ENCODE measurements around the gene NEDD4L. TPM values are rescaled to one million over a fixed set of nuclear protein-coding genes. Genes with fewer than 3 reads are reported as not detected.
"Not testable (repeated sequence)": the region's sequence is repeated elsewhere in the genome, so short reads cannot be mapped to it uniquely, and the experiment has no call there.

NEDD4L gene
- total RNA-seq, 1 donor from 2014 or later = 60.2 TPM

DNA sequence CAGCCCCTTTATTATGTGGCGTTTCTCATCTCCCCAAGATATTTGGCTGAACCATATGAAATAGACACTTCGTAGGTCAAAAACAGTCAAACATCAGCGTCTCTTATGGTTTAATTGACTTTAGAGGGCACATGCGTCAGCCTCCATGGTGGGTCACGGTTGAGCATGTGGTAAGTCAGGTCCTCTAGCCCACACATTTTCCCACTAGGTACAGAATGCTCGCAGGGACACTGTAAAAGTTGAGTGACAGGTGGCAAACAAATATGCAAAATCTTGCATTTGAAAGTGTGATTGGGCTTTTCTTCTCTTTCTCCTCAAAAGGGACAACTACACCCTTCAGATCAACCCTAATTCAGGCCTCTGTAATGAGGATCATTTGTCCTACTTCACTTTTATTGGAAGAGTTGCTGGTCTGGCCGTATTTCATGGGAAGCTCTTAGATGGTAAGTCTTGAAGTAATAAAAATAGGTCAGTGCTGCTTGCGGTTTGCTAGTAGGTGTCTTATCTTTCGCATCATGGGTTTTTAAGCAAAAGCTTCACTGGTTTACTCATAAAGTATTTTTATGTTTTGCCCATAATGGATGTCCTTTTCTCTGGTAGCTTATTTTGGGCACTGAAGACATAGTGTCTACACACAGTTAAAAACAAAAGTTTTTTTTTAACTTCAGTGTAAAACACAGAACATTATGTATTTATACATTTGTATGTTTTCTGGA lies 323.6 kb downstream of the NEDD4L start:
- no peak for DNase-seq (ENCODE audit: low spot score)

DNA sequence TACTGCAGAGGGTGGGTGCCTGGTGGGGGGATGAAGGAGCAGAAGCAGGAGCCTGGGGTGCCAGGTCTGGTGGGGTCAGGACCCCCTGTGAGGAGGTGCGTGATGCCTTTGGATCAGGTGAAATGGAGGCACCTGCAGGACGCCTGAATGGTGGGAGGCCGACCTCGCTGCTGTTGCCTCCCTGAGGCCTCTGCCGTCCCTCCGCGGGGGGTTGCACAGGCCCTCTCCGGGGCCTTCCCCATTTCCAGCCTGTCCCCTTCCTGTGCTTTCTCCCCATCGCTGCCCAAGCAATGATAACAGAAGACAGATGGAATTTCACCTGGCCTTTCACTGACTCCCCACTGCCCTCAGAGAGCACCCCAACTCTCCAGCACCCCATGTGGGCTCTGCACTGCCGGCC lies 325.6 kb downstream of the NEDD4L start:
- no peak for DNase-seq (ENCODE audit: low spot score)

DNA sequence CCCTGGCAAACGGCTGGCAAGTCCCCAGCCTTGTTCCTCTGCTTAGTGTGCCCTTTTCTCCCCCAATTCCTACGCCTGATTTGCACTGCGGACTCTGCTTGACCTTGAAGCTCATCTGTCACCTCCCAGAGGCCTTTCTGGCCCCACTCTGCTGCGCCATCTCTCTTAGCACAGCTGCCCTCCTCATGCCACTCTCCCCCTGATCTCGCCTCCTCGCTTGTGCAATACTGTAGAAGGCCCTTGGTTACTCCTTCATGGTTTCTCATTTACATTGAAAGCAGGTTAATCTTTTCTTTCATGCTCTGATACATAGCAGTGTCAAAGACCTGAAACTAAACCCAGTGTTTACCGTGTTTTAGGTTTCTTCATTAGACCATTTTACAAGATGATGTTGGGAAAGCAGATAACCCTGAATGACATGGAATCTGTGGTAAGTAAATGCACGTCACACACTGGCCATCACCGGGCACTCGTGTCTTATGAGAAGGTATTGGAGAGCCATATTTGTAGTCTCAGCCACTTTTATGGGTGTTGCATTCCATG lies 326.1 kb downstream of the NEDD4L start:
- DNase-seq (ENCODE audit: low spot score) = no peak

DNA sequence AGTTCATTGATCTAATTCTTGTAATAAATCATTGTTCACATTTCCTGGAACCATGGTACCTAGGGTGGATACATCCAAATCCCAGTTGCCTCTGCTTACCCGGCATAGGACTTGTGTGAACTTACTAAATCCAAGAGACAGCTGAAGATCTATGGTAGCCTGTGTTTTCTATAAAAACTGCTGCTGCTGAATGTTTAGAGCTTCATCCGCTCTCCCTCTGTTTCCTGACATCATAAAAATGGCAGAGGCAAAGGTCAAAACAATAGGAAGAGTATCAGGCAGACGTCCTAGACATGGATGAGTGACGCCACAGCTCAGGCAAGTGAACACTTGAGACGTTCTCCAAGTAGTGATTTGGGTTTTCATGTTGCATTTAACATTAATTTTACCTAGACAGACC lies 326.6 kb downstream of the NEDD4L start:
- DNase-seq (ENCODE audit: low spot score) = no peak

DNA sequence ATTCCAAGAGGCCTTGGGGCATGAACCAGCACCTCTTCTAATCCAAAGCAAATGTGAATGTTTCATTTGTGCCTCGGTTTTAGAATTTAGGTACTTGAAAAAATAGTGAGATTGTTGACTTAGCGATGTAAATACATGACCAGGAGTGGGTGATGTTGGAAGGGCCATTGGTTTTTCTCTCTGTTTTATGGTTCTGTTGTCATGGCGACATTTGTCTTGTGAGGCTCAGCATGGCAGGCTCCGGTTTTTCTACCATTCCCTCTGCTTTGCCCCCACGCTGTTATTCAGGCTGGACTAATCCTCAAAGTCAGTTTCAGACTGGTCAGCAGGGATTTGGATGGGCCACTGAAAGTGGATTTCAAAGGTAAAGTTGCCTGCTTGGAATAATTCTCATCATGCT lies 329.5 kb downstream of the NEDD4L start:
- DNase-seq (ENCODE audit: low spot score) = no peak

DNA sequence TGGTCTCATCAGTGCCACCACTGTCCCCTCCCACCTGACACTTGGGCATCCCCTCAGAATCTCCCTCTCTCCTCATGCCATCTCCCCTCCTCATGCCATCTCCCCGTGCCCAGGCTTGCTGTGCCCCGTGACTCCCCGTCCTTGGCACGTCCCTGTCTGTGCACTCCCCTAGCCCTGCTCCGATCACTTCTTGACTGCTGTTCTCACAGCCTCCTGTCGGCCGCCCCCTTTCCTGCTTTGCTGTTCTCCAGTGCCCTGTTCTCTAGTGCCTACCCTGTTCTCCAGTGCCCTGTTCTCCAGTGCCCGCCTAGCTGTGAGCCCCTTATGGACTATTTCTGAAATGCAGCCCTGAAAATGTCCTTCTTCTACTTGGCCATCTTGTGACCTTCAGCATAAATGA lies 331.0 kb downstream of the NEDD4L start:
- no peak for DNase-seq (ENCODE audit: low spot score)

DNA sequence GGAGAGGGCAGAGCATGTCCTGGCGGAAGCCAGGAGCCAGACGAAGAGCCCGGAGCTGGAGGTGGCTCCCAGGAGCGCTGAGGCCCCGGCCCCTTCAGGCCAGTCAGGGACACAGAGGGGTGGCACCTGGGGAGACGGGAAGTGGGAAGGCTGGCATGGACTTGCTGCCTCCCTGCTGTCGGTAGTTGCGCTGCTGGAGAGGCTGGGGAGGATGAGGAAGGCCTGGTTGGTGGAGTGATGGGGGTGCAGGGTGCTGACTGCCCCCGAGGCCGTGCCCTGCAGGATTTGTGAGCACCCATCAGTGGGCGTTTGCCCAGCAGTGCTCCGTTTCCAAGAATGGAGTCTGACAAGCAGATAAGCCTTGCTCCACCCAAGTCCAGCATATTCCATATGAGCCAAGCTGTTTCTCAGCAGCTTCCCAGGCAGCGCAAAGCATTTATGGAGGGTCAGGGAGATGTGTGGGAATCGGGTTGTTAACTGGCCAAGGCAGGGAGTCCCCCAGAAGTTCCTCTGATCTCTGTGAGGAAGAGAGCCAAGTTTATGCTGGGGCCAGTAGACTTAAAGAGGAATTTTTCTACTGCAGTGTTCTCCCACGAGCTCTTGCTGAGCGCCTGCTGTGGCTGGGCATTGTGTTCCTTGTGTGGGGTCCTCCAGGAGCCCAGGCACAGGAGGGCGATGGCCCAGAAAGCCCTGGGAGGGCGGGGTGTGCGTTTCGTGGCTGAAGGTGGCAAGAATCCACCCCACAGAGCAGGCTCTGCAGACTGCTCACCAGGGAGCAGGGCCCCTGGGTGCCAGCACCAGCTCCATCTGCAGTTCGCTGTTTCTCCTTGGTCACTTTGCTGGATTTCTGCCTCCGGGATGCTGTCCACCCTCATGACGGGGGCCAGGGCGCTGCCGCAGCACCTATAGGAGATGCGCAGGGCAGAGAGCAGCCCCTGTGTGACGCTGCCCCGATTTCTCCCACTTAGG lies 334.7 kb downstream of the NEDD4L start:
- DNase-seq (ENCODE audit: low spot score) = peak; percentile 74

DNA sequence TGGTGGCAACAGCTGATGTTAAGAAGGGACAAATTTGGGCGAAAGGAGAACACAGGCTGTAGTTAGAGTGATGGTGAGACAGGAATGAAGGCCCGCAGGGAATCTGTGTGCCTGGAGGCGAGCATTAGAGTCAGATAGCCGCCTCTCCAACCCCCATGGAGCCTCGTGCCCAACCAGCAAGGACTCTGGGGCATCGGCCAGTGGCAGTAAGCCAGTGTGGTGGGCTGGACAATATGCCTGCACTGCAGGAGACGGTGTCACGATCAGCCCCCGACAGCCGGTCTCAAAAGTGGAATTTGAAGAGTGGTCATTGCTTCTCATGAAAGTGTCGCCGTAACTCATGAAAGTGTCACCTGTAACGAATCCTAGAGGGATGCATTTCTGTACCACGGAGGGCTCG lies 335.4 kb downstream of the NEDD4L start:
- no peak for DNase-seq (ENCODE audit: low spot score)

DNA sequence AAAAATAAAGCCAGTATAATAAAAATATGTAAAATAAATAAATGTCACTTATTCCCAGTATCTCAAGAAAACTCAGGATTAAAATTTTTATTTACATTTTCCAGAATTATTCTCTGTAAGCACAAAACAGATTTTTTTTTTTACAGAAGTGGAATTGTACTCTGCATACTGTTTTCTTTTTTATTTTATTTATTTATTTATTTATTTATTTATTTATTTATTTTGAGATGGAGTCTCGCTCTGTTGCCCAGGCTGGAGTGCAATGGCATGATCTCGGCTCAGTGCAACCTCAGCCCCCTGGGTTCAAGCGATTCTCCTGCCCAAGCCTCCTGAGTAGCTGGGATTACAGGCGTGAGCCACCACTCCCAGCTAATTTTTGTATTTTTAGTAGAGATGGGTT lies 336.1 kb downstream of the NEDD4L start:
- DNase-seq (ENCODE audit: low spot score) = not testable (repeated sequence)

DNA sequence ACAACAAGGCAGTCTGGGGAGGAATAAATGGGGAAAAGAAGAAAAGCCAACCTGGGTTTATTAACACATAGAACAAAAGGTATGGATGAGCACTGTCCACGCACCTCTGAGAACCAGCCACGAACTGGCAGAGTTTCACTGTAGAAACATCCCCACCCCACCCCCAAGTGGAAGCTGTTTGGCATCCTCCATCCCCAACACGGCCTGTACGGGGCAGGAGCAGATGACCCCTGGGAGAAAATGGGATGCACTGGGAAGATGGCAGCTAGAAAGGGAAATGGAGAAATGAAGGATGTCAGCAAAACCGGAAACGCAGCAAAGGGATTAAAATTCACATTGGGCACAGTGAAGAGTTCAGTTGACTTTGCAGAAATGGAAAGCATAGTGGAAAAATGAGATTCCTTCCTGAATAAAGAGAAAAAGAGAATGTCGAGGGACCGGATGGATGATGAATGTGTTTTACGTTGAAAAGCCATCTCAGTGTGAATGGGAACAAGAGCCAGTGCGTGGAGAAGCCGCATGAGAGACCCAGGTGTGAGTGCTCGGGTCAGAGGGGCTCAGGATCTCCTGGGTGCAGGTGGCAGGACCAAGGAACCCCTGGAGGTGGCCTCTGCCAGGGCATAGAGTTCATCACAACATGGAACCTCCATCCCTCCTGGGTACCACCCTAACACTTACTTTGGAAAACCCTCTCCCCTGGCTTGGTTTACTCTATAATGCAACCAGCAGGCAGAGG lies 337.8 kb downstream of the NEDD4L start:
- no peak for DNase-seq (ENCODE audit: low spot score)

DNA sequence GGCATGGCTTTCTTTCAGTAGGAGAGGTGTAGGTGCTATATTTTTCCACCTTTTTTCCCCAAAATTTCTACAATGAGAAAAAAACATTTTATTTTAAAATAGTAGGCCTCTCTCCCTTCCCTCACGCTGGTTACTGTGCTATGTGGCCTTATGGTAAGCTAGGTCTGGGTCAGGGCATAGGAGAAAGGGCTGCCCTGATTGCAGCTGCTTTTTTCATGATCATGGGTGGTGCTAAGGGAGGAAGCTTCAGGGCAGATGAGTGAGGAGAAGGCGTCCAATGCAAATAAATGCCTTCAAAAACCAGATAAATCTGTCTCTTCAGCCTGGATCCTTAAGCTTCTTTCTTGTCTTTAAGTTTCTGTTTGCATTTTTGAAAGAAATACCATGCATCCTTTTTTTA lies 338.4 kb downstream of the NEDD4L start:
- DNase-seq (ENCODE audit: low spot score) = no peak

DNA sequence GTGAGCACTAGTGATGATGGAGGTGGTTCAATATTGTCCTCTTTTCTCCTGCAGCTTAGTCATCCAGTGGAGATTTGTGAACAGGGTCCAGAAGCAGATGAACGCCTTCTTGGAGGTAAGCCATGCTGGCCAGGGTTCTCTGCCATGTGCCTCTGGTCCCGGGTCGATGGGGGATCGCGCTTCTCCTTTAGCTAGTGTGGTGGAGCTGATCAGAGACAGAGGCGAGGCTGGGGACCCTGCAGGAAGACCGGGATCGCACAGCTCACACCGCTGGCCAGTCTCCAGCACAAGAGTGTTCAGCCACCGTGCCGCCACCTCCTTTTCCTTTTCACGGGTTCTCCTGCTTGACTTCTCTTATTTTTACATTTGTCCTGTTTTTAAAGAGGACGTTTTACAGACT lies 341.4 kb downstream of the NEDD4L start:
- no peak for DNase-seq (ENCODE audit: low spot score)

DNA sequence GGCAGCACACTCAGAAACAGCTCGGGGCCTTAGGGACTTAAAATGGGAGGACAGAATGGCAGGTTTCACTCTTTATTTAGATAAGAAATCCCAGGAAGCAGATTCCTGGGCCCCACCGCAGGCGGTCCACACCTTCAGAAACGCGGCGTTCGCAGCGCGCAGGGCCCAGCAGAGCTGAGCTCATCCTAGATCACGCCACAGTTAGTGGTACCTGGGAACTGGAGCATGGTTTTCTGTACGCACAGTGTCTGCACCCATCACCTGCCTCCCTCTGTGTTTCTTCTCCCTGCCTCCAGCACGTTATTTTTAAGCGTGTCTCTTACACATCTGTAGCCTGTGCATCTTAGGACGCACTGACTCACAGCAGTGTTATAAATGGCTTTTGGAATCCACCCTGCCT lies 342.8 kb downstream of the NEDD4L start:
- DNase-seq (ENCODE audit: low spot score) = no peak

DNA sequence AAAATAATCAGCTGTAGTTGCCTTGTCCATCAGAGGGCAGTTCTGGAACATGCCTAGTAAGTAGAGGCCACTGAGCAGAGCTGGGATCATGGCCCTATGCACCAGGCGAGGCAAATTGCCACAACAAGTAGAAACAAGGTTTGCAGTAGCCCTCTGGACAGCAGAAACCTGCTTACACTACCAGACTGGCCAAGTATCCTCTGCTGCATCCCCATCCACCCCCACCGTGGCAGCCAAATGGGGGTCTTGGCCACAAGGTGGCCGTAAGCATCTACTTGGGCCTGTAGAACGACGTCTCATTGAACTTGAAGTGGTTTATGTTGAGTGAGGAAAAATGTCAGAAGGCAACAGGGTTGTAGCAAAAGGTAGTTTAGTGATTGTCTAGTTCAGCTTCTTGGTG lies 343.7 kb downstream of the NEDD4L start:
- no peak for DNase-seq (ENCODE audit: low spot score)

DNA sequence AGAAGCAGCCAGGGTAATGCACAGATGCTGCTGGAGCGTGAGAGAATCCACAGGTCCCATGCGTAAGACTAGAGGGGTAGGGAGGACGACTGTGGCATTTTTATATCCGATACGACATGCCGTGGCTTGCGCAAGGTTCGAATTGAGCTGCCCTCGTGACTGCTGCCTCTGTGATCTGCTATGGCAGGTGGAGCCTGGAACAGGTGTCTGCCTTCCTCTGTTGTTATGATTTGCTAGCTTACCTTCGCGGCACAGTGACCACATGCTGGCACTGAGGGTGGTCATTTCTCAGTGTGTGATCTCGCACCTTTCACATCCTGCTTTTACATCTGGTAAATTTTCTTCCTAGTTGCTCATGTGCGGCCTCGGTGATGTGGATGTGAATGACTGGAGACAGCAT lies 344.7 kb downstream of the NEDD4L start:
- no peak for DNase-seq (ENCODE audit: low spot score)

DNA sequence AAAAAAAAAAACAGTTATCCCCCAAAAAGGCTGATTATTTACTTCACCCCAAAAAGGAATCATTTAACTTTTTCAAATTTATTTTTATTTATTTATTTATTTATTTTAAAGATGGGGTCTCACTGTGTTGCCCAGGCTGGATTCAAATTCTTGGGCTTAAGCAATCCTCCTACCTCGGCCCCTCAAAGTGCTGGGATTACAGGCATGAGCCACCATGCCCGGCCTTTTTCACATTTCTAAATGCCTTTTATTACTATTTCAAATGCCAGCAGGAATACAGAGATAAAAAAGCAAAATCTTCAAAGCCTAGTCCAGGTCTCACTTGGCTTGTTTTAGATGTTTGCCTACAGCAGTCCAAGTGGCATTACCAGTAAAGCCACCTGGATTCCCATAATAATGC lies 345.7 kb downstream of the NEDD4L start:
- peak; percentile 32 for DNase-seq (ENCODE audit: low spot score)

DNA sequence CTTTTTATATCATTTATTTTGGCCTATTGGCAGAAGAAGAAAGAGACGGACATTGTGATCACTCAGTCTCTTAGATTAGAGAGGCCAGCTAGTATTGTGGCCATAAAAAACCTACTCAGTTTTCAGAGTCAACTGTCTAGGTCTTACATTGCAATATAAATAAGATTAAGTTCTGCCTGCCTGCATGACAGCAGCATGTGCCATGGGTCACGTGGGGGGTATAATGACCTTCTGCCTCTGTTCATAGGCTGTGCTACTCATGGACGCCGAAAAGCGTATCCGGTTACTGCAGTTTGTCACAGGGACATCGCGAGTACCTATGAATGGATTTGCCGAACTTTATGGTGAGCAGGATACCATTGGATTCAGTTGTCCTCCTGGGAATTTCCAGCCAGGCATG lies 346.4 kb downstream of the NEDD4L start:
- no peak for DNase-seq (ENCODE audit: low spot score)

DNA sequence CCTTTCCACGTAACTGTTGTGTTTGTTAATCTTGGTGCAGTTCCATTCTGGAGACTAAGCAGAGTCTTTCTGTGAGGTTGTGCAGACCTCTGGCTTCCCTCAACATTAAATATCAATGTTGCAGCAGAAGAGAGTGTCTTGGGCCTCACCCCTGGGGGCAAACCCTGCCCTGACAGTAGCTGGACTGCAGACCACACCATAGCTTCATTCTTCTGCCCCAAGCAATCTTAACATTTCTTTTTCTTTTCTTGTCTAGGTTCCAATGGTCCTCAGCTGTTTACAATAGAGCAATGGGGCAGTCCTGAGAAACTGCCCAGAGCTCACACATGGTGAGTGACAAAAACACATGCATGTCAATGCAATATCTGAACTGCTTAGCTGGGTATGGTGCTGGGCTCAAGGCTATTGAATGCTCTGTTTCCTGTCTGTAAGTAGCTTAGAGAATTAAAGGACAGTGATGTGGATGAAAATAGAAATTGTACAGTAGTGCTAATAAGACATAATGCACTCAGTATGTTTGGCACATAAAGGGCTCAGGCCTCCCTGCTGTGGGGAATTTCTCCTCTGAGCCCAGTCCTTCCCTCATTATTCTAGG lies 347.3 kb downstream of the NEDD4L start:
- peak; percentile 85 for DNase-seq (ENCODE audit: low spot score)

DNA sequence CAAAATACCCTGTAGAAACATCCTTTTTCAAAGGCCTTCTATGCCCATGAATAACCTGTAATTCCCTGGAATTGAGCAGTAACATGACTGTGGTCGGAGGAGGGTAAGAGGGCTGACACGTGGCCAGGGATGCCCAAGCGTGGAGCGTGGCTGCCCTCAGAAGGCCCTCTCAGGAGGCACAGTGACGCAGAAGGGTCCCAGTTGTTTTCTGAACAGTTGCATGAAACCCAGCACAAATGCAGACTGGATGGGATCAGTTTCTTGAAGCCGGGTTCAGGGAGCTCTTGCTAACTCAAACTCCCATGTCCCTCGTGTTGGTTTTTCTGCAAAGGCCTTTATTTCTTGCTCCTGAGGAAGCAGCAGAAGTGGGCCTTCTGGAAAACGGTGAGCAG lies 347.9 kb downstream of the NEDD4L start:
- DNase-seq (ENCODE audit: low spot score) = no peak

DNA sequence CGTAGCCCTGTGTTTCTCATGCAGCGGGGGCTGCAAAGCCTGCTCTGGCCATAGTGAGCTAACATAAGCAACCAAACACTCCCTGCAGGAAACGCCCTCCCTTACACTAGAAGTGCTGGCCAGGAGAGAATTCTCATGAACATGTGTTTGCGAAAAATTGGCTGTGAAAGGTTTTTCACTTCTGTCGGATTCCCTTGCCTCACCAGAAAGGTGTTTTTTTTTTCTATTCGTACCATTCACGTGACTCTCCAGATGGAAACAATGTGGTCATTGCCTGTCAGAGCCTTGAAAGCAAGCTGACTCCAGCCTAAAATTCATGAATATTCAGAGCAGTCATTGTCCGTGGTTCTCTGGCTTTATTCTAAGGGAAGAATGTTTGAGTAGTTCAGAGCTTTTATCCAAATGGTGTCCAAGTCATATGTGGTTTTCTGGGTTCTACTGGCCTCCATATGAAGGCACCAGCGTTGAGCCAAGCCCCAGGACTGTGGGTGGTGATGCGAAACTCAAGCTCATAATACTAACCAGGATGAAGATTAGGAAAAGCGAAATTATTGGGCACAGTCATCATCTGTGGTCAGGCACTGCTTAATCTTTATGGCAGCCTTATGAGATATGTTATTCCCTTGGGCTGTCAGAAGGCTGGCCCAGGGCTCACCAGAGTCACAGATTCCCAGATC lies 348.4 kb downstream of the NEDD4L start:
- peak; percentile 46 for DNase-seq (ENCODE audit: low spot score)

DNA sequence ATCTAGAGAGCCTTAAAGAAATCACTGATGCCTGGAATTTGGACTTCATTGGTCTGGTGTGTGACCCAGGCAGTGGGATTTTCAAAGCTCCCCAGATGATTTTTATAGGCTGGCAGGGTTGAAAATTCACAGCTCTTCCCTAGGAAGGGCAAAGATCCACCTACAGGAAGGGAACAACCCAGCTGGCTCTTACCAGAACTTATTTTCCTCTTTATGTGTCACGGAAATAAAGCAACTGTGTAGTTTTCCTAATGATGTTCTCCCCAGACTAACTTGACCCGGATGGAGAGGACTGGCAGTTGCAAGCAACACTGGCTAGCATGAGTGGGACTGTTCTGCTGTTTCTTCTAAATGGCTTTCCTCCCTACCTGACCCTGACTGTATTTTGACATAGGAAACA lies 349.3 kb downstream of the NEDD4L start:
- DNase-seq (ENCODE audit: low spot score) = no peak

Measured in umbilical cord (tissue), 2 donors.